HEK293 (cell line): ENCODE measurements around the gene PAK2.

Experiments used
- GLIS2 ChIP-seq: fragments of 450-650 bp; formaldehyde crosslinking; IDR thresholded peaks from 2 replicates; pipeline ENCODE4 v1.5.1; 2016; ENCODE audit warnings: missing biosample characterization, missing genetic modification characterization
- KLF8 ChIP-seq: fragments of 450-650 bp; formaldehyde crosslinking; IDR thresholded peaks from 2 replicates; pipeline ENCODE4 v1.5.1; 2016; ENCODE audit warnings: missing biosample characterization, missing genetic modification characterization
- MZF1 ChIP-seq: fragments of 450-650 bp; formaldehyde crosslinking; IDR thresholded peaks from 2 replicates; pipeline ENCODE4 v1.5.1; 2017; ENCODE audit warnings: missing biosample characterization, missing genetic modification characterization, borderline replicate concordance
- SP2 ChIP-seq: fragments of 450-650 bp; formaldehyde crosslinking; IDR thresholded peaks from 2 replicates; pipeline ENCODE4 v1.5.1; 2016; ENCODE audit warnings: missing biosample characterization, missing genetic modification characterization
- YY2 ChIP-seq: fragments of 450-650 bp; formaldehyde crosslinking; IDR thresholded peaks from 2 replicates; pipeline ENCODE4 v1.5.1; 2016; ENCODE audit warnings: missing biosample characterization, missing genetic modification characterization
- ZBTB20 ChIP-seq: fragments of 450-650 bp; formaldehyde crosslinking; IDR thresholded peaks from 2 replicates; pipeline ENCODE4 v1.5.1; 2016; ENCODE audit warnings: missing biosample characterization, missing genetic modification characterization
- ZBTB7A ChIP-seq: fragments of 450-650 bp; formaldehyde crosslinking; IDR thresholded peaks from 2 replicates; pipeline ENCODE4 v1.5.1; 2016; ENCODE audit warnings: low read depth, missing biosample characterization, missing genetic modification characterization
- ZBTB8A ChIP-seq: fragments of 450-650 bp; formaldehyde crosslinking; IDR thresholded peaks from 2 replicates; pipeline ENCODE4 v1.5.1; 2016; ENCODE audit warnings: missing biosample characterization, missing genetic modification characterization
- ZNF121 ChIP-seq: fragments of 450-650 bp; formaldehyde crosslinking; IDR thresholded peaks from 2 replicates; pipeline ENCODE4 v1.5.1; 2016; ENCODE audit warnings: missing biosample characterization, missing genetic modification characterization
- ZNF19 ChIP-seq: fragments of 450-650 bp; formaldehyde crosslinking; IDR thresholded peaks from 2 replicates; pipeline ENCODE4; 2016; ENCODE audit warnings: missing biosample characterization, missing genetic modification characterization, low read depth
- ZNF2 ChIP-seq: fragments of 450-650 bp; formaldehyde crosslinking; IDR thresholded peaks from 2 replicates; pipeline ENCODE4 v1.5.1; 2016; ENCODE audit warnings: missing biosample characterization, missing genetic modification characterization
- ZNF561 ChIP-seq: fragments of 450-650 bp; IDR thresholded peaks from 2 replicates; pipeline ENCODE4 v1.5.1; 2018; ENCODE audit warnings: missing biosample characterization, missing genetic modification characterization, borderline replicate concordance
- ZNF571 ChIP-seq: fragments of 450-650 bp; formaldehyde crosslinking; IDR thresholded peaks from 2 replicates; pipeline ENCODE4 v1.5.0; 2017; ENCODE audit warnings: missing biosample characterization, missing genetic modification characterization
- ZNF76 ChIP-seq: fragments of 450-650 bp; formaldehyde crosslinking; IDR thresholded peaks from 2 replicates; pipeline ENCODE4; 2016; ENCODE audit warnings: low read depth, missing biosample characterization, missing genetic modification characterization, borderline replicate concordance
- ZSCAN30 ChIP-seq: fragments of 450-650 bp; IDR thresholded peaks from 2 replicates; pipeline ENCODE4 v1.5.1; 2018; ENCODE audit warnings: missing biosample characterization, mild to moderate bottlenecking, missing genetic modification characterization, moderate library complexity
- TF ChIP-seq, protein P1 (sequence below): fragments of 450-650 bp; formaldehyde crosslinking; IDR thresholded peaks from 2 replicates; pipeline ENCODE4 v1.5.1; 2017; ENCODE audit warnings: missing biosample characterization, missing genetic modification characterization
- TF ChIP-seq, protein P2 (sequence below): fragments of 450-650 bp; formaldehyde crosslinking; IDR thresholded peaks from 2 replicates; pipeline ENCODE4 v1.5.1; 2016; ENCODE audit warnings: missing biosample characterization, missing genetic modification characterization
- TF ChIP-seq, protein P3 (sequence below): fragments of 450-650 bp; formaldehyde crosslinking; optimal IDR thresholded peaks from 2 replicates; pipeline ENCODE3; 2016; ENCODE audit warnings: missing biosample characterization, mild to moderate bottlenecking, missing genetic modification characterization
- TF ChIP-seq, protein P4 (sequence below): fragments of 450-650 bp; formaldehyde crosslinking; IDR thresholded peaks from 2 replicates; pipeline ENCODE4 v1.5.1; 2016; ENCODE audit warnings: missing biosample characterization, missing genetic modification characterization
- TF ChIP-seq, protein P5 (sequence below): fragments of 450-650 bp; formaldehyde crosslinking; IDR thresholded peaks from 2 replicates; pipeline ENCODE4 v1.5.1; 2016; ENCODE audit warnings: missing biosample characterization, missing genetic modification characterization
- TF ChIP-seq, protein P6 (sequence below): fragments of 450-650 bp; formaldehyde crosslinking; IDR thresholded peaks from 2 replicates; pipeline ENCODE4 v1.5.1; 2016; ENCODE audit warnings: missing biosample characterization, missing genetic modification characterization

Gene PAK2

DNA sequence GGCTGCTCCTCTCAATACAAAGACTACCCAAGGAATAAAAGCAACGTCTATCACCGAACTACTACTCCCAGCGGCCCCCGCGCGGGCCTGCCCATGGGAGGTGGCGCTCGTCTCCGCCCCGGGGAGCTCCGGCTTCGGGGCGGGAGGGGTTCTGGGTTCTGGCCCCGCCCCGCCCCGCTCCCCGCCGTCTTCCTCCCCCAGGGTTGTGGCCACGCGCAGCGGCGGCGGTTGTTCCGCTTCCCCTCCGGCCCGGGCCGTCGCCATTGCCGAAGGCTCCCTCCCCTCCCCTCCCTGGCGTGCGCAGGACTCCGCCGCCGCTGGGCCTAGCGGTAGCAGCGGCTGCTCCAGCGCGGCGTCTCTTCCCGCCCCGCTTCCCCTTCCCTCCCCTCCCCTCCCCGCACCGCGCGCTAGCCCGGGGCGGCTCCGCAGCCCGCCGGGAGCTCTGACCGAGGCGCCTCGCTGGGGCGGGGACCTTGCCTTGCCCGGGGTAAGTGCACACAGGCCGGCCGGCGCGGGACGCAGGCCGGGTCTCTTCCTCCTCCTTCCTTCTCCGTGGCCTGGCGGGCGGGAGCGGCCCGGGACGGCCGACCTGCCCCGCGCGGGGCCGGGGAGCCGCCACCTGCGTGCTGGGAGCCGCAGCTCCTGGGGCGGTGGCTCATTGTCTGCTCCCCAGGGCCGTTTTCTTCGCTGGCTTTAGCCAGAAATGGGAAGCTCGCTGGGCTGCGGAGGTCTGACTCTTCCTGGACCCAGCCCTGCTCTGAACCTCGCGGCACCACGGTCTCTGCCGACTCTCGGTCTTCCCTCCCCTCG, at the start of gene PAK2 (continued):
- TF ChIP-seq, protein P1, sequence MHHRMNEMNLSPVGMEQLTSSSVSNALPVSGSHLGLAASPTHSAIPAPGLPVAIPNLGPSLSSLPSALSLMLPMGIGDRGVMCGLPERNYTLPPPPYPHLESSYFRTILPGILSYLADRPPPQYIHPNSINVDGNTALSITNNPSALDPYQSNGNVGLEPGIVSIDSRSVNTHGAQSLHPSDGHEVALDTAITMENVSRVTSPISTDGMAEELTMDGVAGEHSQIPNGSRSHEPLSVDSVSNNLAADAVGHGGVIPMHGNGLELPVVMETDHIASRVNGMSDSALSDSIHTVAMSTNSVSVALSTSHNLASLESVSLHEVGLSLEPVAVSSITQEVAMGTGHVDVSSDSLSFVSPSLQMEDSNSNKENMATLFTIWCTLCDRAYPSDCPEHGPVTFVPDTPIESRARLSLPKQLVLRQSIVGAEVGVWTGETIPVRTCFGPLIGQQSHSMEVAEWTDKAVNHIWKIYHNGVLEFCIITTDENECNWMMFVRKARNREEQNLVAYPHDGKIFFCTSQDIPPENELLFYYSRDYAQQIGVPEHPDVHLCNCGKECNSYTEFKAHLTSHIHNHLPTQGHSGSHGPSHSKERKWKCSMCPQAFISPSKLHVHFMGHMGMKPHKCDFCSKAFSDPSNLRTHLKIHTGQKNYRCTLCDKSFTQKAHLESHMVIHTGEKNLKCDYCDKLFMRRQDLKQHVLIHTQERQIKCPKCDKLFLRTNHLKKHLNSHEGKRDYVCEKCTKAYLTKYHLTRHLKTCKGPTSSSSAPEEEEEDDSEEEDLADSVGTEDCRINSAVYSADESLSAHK (tag by site-specific recombination): peak; percentile 28; the same call in 1 of the 2 replicates
- TF ChIP-seq MZF1 (0 out of 2 replicates have a peak, but pooled peaks have one; percentile 28), GLIS2 (tag by site-specific recombination) (peak; percentile 96), ZBTB8A (tag by site-specific recombination) (0 out of 2 replicates have a peak, but pooled peaks have one; percentile 19), ZNF561 (tag by site-specific recombination) (0 out of 2 replicates have a peak, but pooled peaks have one; percentile 69), ZBTB20 (tag by site-specific recombination) (peak; percentile 49), YY2 (tag by site-specific recombination) (peak; percentile 48; the same call in 1 of the 2 replicates), ZNF2 (no peak), ZNF571 (no peak), ZBTB7A (tag by site-specific recombination) (peak; percentile 26; the same call in 1 of the 2 replicates), ZNF121 (tag by site-specific recombination) (no peak), KLF8 (tag by site-specific recombination) (peak; percentile 93), ZNF19 (no peak), ZSCAN30 (tag by site-specific recombination) (0 out of 2 replicates have a peak, but pooled peaks have one; percentile 67), ZNF76 (peak; percentile 91), SP2 (tag by site-specific recombination) (peak; percentile 84)
- TF ChIP-seq, protein P2, sequence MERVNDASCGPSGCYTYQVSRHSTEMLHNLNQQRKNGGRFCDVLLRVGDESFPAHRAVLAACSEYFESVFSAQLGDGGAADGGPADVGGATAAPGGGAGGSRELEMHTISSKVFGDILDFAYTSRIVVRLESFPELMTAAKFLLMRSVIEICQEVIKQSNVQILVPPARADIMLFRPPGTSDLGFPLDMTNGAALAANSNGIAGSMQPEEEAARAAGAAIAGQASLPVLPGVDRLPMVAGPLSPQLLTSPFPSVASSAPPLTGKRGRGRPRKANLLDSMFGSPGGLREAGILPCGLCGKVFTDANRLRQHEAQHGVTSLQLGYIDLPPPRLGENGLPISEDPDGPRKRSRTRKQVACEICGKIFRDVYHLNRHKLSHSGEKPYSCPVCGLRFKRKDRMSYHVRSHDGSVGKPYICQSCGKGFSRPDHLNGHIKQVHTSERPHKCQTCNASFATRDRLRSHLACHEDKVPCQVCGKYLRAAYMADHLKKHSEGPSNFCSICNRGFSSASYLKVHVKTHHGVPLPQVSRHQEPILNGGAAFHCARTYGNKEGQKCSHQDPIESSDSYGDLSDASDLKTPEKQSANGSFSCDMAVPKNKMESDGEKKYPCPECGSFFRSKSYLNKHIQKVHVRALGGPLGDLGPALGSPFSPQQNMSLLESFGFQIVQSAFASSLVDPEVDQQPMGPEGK (tag by site-specific recombination): peak; percentile 98
- TF ChIP-seq, protein P3, sequence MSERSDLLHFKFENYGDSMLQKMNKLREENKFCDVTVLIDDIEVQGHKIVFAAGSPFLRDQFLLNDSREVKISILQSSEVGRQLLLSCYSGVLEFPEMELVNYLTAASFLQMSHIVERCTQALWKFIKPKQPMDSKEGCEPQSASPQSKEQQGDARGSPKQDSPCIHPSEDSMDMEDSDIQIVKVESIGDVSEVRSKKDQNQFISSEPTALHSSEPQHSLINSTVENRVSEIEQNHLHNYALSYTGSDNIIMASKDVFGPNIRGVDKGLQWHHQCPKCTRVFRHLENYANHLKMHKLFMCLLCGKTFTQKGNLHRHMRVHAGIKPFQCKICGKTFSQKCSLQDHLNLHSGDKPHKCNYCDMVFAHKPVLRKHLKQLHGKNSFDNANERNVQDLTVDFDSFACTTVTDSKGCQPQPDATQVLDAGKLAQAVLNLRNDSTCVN (tag by site-specific recombination): peak; percentile 94
- TF ChIP-seq, protein P4, sequence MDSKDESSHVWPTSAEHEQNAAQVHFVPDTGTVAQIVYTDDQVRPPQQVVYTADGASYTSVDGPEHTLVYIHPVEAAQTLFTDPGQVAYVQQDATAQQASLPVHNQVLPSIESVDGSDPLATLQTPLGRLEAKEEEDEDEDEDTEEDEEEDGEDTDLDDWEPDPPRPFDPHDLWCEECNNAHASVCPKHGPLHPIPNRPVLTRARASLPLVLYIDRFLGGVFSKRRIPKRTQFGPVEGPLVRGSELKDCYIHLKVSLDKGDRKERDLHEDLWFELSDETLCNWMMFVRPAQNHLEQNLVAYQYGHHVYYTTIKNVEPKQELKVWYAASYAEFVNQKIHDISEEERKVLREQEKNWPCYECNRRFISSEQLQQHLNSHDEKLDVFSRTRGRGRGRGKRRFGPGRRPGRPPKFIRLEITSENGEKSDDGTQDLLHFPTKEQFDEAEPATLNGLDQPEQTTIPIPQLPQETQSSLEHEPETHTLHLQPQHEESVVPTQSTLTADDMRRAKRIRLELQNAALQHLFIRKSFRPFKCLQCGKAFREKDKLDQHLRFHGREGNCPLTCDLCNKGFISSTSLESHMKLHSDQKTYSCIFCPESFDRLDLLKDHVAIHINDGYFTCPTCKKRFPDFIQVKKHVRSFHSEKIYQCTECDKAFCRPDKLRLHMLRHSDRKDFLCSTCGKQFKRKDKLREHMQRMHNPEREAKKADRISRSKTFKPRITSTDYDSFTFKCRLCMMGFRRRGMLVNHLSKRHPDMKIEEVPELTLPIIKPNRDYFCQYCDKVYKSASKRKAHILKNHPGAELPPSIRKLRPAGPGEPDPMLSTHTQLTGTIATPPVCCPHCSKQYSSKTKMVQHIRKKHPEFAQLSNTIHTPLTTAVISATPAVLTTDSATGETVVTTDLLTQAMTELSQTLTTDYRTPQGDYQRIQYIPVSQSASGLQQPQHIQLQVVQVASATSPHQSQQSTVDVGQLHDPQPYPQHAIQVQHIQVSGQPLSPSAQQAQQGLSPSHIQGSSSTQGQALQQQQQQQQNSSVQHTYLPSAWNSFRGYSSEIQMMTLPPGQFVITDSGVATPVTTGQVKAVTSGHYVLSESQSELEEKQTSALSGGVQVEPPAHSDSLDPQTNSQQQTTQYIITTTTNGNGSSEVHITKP: peak; percentile 50
- TF ChIP-seq, protein P5, sequence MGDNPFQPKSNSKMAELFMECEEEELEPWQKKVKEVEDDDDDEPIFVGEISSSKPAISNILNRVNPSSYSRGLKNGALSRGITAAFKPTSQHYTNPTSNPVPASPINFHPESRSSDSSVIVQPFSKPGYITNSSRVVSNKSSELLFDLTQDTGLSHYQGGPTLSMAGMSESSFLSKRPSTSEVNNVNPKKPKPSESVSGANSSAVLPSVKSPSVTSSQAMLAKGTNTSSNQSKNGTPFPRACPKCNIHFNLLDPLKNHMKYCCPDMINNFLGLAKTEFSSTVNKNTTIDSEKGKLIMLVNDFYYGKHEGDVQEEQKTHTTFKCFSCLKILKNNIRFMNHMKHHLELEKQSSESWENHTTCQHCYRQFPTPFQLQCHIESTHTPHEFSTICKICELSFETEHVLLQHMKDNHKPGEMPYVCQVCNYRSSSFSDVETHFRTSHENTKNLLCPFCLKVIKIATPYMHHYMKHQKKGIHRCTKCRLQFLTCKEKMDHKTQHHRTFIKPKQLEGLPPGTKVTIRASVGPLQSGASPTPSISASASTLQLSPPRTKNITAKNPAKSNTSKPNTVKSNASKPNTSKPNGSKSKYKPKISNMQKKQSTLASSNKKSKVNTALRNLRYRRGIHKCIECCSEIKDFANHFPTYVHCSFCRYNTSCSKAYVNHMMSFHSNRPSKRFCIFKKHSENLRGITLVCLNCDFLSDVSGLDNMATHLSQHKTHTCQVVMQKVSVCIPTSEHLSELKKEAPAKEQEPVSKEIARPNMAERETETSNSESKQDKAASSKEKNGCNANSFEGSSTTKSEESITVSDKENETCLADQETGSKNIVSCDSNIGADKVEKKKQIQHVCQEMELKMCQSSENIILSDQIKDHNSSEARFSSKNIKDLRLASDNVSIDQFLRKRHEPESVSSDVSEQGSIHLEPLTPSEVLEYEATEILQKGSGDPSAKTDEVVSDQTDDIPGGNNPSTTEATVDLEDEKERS (tag by site-specific recombination): no peak
- TF ChIP-seq, protein P6, sequence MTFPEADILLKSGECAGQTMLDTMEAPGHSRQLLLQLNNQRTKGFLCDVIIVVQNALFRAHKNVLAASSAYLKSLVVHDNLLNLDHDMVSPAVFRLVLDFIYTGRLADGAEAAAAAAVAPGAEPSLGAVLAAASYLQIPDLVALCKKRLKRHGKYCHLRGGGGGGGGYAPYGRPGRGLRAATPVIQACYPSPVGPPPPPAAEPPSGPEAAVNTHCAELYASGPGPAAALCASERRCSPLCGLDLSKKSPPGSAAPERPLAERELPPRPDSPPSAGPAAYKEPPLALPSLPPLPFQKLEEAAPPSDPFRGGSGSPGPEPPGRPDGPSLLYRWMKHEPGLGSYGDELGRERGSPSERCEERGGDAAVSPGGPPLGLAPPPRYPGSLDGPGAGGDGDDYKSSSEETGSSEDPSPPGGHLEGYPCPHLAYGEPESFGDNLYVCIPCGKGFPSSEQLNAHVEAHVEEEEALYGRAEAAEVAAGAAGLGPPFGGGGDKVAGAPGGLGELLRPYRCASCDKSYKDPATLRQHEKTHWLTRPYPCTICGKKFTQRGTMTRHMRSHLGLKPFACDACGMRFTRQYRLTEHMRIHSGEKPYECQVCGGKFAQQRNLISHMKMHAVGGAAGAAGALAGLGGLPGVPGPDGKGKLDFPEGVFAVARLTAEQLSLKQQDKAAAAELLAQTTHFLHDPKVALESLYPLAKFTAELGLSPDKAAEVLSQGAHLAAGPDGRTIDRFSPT (tag by site-specific recombination): peak; percentile 21; the same call in 1 of the 2 replicates
